IMR-90 (cell line): ENCODE measurements around the gene MBD3L4. TPM values are rescaled to one million over a fixed set of nuclear protein-coding genes. Genes with fewer than 3 reads are reported as not detected.

Experiments used
- ATAC-seq: fragments of 200-7000 bp; cut with Tn5 transposase; 2 replicates; pipeline ENCODE4 v1.9.1; 2020; ENCODE audit warnings: low read depth, mild to moderate bottlenecking, moderate library complexity
- BruUV-seq: library from RNA; stranded (reverse); fragments of 400-500 nt; replicated peaks from 2 replicates; lab custom pipeline; 2021; lab: Mats Ljungman, UMichigan
- CTCF ChIA-PET: fragments of 300-600 bp; formaldehyde crosslinking; extraction: SDS; loops from one replicate; lab custom pipeline; 2021; ENCODE audit warnings: antibody characterized with exemption; lab: Yijun Ruan, JAX
- POLR2A ChIA-PET: fragments of 300-600 bp; sonication (Branson Sonifier 250); formaldehyde crosslinking; loops from one replicate; lab custom pipeline; 2022; ENCODE audit warnings: antibody characterized with exemption; ENCODE audit not compliant: unreplicated experiment; lab: Charles Lee
- DNase-seq: peaks from one replicate; pipeline ENCODE4 v3.0.0; 2013
- H2AFZ ChIP-seq: replicated peaks from 2 replicates; pipeline ENCODE3; 2013; ENCODE audit warnings: low read length, mild to moderate bottlenecking; ENCODE audit not compliant: poor library complexity
- H2AK5ac ChIP-seq: 2 replicates; pipeline ENCODE4 v1.6.1; 2013; ENCODE audit warnings: low read depth, low read length, inconsistent platforms
- H2AK9ac ChIP-seq: replicated peaks from 2 replicates; pipeline ENCODE3; 2013; ENCODE audit warnings: mild to moderate bottlenecking, low read depth, low read length, moderate library complexity; ENCODE audit not compliant: poor library complexity
- H2BK120ac ChIP-seq: 2 replicates; pipeline ENCODE4 v1.6.1; 2013; ENCODE audit warnings: low read depth, low read length, inconsistent platforms
- H2BK15ac ChIP-seq: 3 replicates; pipeline ENCODE4 v1.6.1; 2013; ENCODE audit warnings: low read depth, low read length, inconsistent platforms
- H2BK20ac ChIP-seq: 2 replicates; pipeline ENCODE4 v1.6.1; 2013; ENCODE audit warnings: low read depth, mild to moderate bottlenecking, inconsistent platforms, low read length, moderate library complexity
- H2BK5ac ChIP-seq: 2 replicates; pipeline ENCODE4 v1.6.1; 2013; ENCODE audit warnings: mild to moderate bottlenecking, low read depth, low read length, inconsistent platforms; ENCODE audit not compliant: poor library complexity, severe bottlenecking
- H3K14ac ChIP-seq: replicated peaks from 2 replicates; pipeline ENCODE4 v1.6.1; 2013; ENCODE audit warnings: low read depth, low read length, inconsistent platforms
- H3K18ac ChIP-seq: 2 replicates; pipeline ENCODE4 v1.6.1; 2013; ENCODE audit warnings: low read depth, low read length, control low read depth
- H3K23ac ChIP-seq: 2 replicates; pipeline ENCODE4 v1.6.1; 2013; ENCODE audit warnings: low read depth, low read length, inconsistent platforms
- H3K27ac ChIP-seq: 2 replicates; pipeline ENCODE4 v1.5.1; 2013; ENCODE audit warnings: mild to moderate bottlenecking, control low read depth, low read length; ENCODE audit not compliant: insufficient read depth
- H3K27me3 ChIP-seq: 2 replicates; pipeline ENCODE4 v1.6.1; 2013; ENCODE audit warnings: low read length; ENCODE audit not compliant: control insufficient read depth, insufficient read depth
- H3K36me3 ChIP-seq: 2 replicates; pipeline ENCODE4 v1.6.1; 2013; ENCODE audit warnings: low read length, mixed read lengths; ENCODE audit not compliant: control insufficient read depth, insufficient read depth
- H3K4ac ChIP-seq: 2 replicates; pipeline ENCODE4 v1.6.1; 2013; ENCODE audit warnings: low read depth, low read length, inconsistent platforms
- H3K4me1 ChIP-seq: 2 replicates; pipeline ENCODE4 v1.6.1; 2013; ENCODE audit warnings: low read length, mixed read lengths; ENCODE audit not compliant: control insufficient read depth, insufficient read depth
- H3K4me2 ChIP-seq: 2 replicates; pipeline ENCODE4 v1.6.1; 2013; ENCODE audit warnings: low read depth, mild to moderate bottlenecking, control low read depth, low read length, moderate library complexity
- H3K4me3 ChIP-seq: 2 replicates; pipeline ENCODE4 v1.5.1; 2013; ENCODE audit warnings: low read depth, mild to moderate bottlenecking, control low read depth, low read length, moderate library complexity; ENCODE audit not compliant: insufficient read depth
- H3K56ac ChIP-seq: 2 replicates; pipeline ENCODE4 v1.6.1; 2013; ENCODE audit warnings: low read length, inconsistent platforms; ENCODE audit not compliant: insufficient read depth; ENCODE audit errors: extremely low read depth
- H3K79me1 ChIP-seq, 2 experiments: 2 replicates each; pipeline ENCODE4 v1.6.1; 2013; ENCODE audit warnings: low read length in 2 of 2, inconsistent platforms in 1 of 2, low read depth in 1 of 2
- H3K9ac ChIP-seq: 2 replicates; pipeline ENCODE4 v1.6.1; 2013; ENCODE audit warnings: low read depth, low read length, control low read depth
- H3K9me1 ChIP-seq: 2 replicates; pipeline ENCODE4 v1.6.1; 2013; ENCODE audit warnings: low read length, inconsistent platforms; ENCODE audit not compliant: insufficient read depth
- H3K9me3 ChIP-seq: 2 replicates; pipeline ENCODE4 v1.6.1; 2013; ENCODE audit warnings: low read length; ENCODE audit not compliant: control insufficient read depth, insufficient read depth
- H4K20me1 ChIP-seq: 2 replicates; pipeline ENCODE4 v1.6.1; 2013; ENCODE audit warnings: low read length, inconsistent platforms; ENCODE audit not compliant: insufficient read depth
- H4K5ac ChIP-seq: 2 replicates; pipeline ENCODE4 v1.6.1; 2013; ENCODE audit warnings: mild to moderate bottlenecking, low read depth, low read length, control low read depth
- H4K8ac ChIP-seq, 2 experiments: 2 replicates each; pipeline ENCODE4 v1.6.1; 2013; ENCODE audit warnings: low read depth in 2 of 2, low read length in 2 of 2, control low read depth in 1 of 2, inconsistent platforms in 1 of 2
- H4K91ac ChIP-seq: 2 replicates; pipeline ENCODE4 v1.6.1; 2013; ENCODE audit warnings: low read depth, low read length, inconsistent platforms; ENCODE audit not compliant: insufficient read depth
- BHLHE40 ChIP-seq: fragments of 150-350 bp; IDR thresholded peaks from 2 replicates; pipeline ENCODE4 v1.6.1; 2016; ENCODE audit warnings: mild to moderate bottlenecking, low read depth, low read length
- CEBPB ChIP-seq: IDR thresholded peaks from 2 replicates; pipeline ENCODE4 v1.6.1; 2012; ENCODE audit warnings: low read depth, low read length, improper control_type of control experiment
- FOS ChIP-seq: fragments of 150-350 bp; IDR thresholded peaks from 2 replicates; pipeline ENCODE4 v1.6.1; 2016; ENCODE audit warnings: low read depth, low read length
- MAFK ChIP-seq: IDR thresholded peaks from 2 replicates; pipeline ENCODE4 v1.6.1; 2012; ENCODE audit warnings: low read depth, low read length, improper control_type of control experiment
- MAZ ChIP-seq: IDR thresholded peaks from 2 replicates; pipeline ENCODE4 v1.6.1; 2012; ENCODE audit warnings: low read depth, mild to moderate bottlenecking, low read length, improper control_type of control experiment, moderate library complexity, borderline replicate concordance
- NFE2L2 ChIP-seq: fragments of 150-350 bp; IDR thresholded peaks from 2 replicates; pipeline ENCODE4 v1.6.1; 2016; ENCODE audit warnings: low read depth, mild to moderate bottlenecking, low read length
- RAD21 ChIP-seq: IDR thresholded peaks from 2 replicates; pipeline ENCODE4 v1.6.1; 2012; ENCODE audit warnings: low read length, improper control_type of control experiment
- RCOR1 ChIP-seq: IDR thresholded peaks from 2 replicates; pipeline ENCODE4 v1.6.1; 2012; ENCODE audit warnings: mild to moderate bottlenecking, low read length, improper control_type of control experiment; ENCODE audit not compliant: insufficient replicate concordance
- WGBS, 2 experiments: methylation state at CpG; one replicate each; pipeline versions ENCODE4 v1.1.5 to v1.1.7; 2013; ENCODE audit warnings: missing lambda C conversion rate in 2 of 2; ENCODE audit not compliant: insufficient read length in 1 of 2; ENCODE audit errors: extremely low coverage in 2 of 2; 5-methylcytosine and 5-hydroxymethylcytosine counted together
- dilution Hi-C: fragments of 300-500 bp; cut with HindIII; formaldehyde crosslinking; loops from one replicate; pipeline ENCODE4 v1.14.3; 2018; ENCODE audit warnings: low sequenced_read_pairs; ENCODE audit not compliant: unreplicated experiment
- in situ Hi-C: fragments of 300-500 bp; cut with MboI; formaldehyde crosslinking; loops from 3 replicates; pipeline ENCODE4 v1.14.3; 2019; ENCODE audit warnings: low sequenced_read_pairs, inconsistent platforms, mixed read lengths
- intact Hi-C: fragments of 100-400 bp; cut with micrococcal nuclease; formaldehyde crosslinking; loops from 2 replicates; pipeline ENCODE4 v1.10.0; 2022
- polyA plus RNA-seq, 3 experiments: library from polyadenylated mRNA; depleted of rRNA; stranded (reverse); fragments of >200 nt; gene quantifications; 2 replicates each; pipeline ENCODE4 v1.2.3, GENCODE V29; 2012; ENCODE audit warnings: low replicate concordance in 1 of 3
- total RNA-seq: library from RNA; depleted of rRNA; stranded (reverse); fragments of >200 nt; gene quantifications from 2 replicates; pipeline ENCODE4 v1.2.3, GENCODE V29; 2012
- TF ChIP-seq, protein P1 (sequence below): fragments of 150-350 bp; IDR thresholded peaks from 2 replicates; pipeline ENCODE4 v1.6.1; 2016; ENCODE audit warnings: low read depth, mild to moderate bottlenecking, low read length, moderate library complexity, borderline replicate concordance
- TF ChIP-seq, protein P2 (sequence below): fragments of 150-350 bp; IDR thresholded peaks from 2 replicates; pipeline ENCODE4 v1.6.1; 2017; ENCODE audit warnings: mild to moderate bottlenecking, antibody characterized with exemption, low read length, low read depth

MBD3L4 gene
- total and polyA plus RNA-seq, 2 of the 4 experiments (the other 2 are of a cell fraction), result not detected

DNA sequence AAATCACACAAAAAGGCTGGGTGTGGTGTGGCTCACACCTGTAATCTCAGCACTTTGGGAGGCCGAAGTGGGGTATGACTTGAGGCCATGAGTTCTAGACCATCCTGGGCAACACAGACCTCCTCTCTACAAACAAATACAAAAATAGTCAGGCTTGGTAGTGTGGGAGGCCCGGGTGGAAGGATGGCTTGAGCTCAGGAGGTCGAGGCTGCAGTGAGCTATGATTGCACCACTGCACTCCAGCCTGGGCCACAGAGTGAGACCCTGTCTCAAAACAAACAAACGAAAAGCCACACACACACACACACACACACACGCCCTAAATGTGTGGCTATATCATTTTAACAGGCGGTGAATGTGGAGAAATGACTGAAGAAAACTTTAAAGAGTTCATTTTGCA, 28.6 kb upstream of the MBD3L4 start:
- no peak for TF ChIP-seq MAFK
- TF ChIP-seq, protein P1, sequence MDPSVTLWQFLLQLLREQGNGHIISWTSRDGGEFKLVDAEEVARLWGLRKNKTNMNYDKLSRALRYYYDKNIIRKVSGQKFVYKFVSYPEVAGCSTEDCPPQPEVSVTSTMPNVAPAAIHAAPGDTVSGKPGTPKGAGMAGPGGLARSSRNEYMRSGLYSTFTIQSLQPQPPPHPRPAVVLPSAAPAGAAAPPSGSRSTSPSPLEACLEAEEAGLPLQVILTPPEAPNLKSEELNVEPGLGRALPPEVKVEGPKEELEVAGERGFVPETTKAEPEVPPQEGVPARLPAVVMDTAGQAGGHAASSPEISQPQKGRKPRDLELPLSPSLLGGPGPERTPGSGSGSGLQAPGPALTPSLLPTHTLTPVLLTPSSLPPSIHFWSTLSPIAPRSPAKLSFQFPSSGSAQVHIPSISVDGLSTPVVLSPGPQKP, result no peak
- no peak for TF ChIP-seq NFE2L2
- TF ChIP-seq MAZ, result no peak
- no peak for TF ChIP-seq RCOR1
- TF ChIP-seq RAD21, result no peak
- TF ChIP-seq, protein P2, sequence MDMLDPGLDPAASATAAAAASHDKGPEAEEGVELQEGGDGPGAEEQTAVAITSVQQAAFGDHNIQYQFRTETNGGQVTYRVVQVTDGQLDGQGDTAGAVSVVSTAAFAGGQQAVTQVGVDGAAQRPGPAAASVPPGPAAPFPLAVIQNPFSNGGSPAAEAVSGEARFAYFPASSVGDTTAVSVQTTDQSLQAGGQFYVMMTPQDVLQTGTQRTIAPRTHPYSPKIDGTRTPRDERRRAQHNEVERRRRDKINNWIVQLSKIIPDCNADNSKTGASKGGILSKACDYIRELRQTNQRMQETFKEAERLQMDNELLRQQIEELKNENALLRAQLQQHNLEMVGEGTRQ, result no peak
- TF ChIP-seq BHLHE40, result no peak
- no peak for TF ChIP-seq FOS
- TF ChIP-seq CEBPB, result no peak
- H3K79me1 ChIP-seq, result peaks cover 11 to 18% of the 10 kb centered on the region in 2 experiments
- 0 out of 2 replicates have a peak overlapping the region, but pooled peaks have one; percentile 27 for H4K91ac ChIP-seq
- ATAC-seq (no peak), DNase-seq (no peak)
- no peaks in the 10 kb centered on the region for H3K4me1 ChIP-seq
- H3K36me3 ChIP-seq, result peaks cover 15% of the 10 kb centered on the region
- H3K27me3 ChIP-seq, result no peaks in the 10 kb centered on the region
- H3K23ac ChIP-seq, result no peak overlapping the region
- H3K4me2 ChIP-seq, result no peak overlapping the region
- H3K4ac ChIP-seq, result 0 out of 2 replicates have a peak overlapping the region, but pooled peaks have one; percentile 43
- peaks cover 2% of the 10 kb centered on the region; the same call in 1 of the 2 replicates for H3K9me3 ChIP-seq
- no peak overlapping the region; the same call in 1 of the 2 replicates for H4K5ac ChIP-seq
- POLR2A ChIA-PET, result no interaction called here
- H3K27ac ChIP-seq, result no peak overlapping the region
- in situ Hi-C loops, result no loop called here
- H2BK5ac ChIP-seq, result no peak overlapping the region
- dilution Hi-C loops, result no loop called here
- no peak overlapping the region for H3K9ac ChIP-seq
- H2BK15ac ChIP-seq, result no peak overlapping the region
- no peaks in the 10 kb centered on the region for H4K20me1 ChIP-seq
- no peak overlapping the region for H2AK5ac ChIP-seq
- CTCF ChIA-PET, result interaction anchor here (0.6 kb wide), 1 partner anchor 79 kb away, joined by 3 read pairs; no protein-coding TSS in a partner anchor
- intact Hi-C loops, result loop anchor here (10.0 kb wide), 1 partner anchor 334 kb away; the partner anchor contains the start of genes GPR108 and TRIP10
- peak overlapping the region; percentile 68 to 76 for H4K8ac ChIP-seq
- no peak overlapping the region for H3K4me3 ChIP-seq
- H3K9me1 ChIP-seq, result no peaks in the 10 kb centered on the region
- no TSS peak for BruUV-seq
- no peak overlapping the region for H3K18ac ChIP-seq
- peak overlapping the region; percentile 99 for H2AFZ ChIP-seq
- H2AK9ac ChIP-seq, result no peak overlapping the region
- no CpG with 5 or more reads among the region's 6 CpGs for WGBS, 2 experiments
- no peak overlapping the region for H2BK20ac ChIP-seq
- H3K14ac ChIP-seq, result no peak overlapping the region
- no peak overlapping the region for H2BK120ac ChIP-seq
- H3K56ac ChIP-seq, result no peak overlapping the region
